OCI-LY7 (cell line): ENCODE results near the gene NLN.

ENCODE experiments used
- EZH2phosphoT487 ChIP-seq: fragments of 200-600 bp; sonication (generic); IDR thresholded peaks from 2 replicates; pipeline ENCODE4 v1.6.1; 2018; ENCODE audit warnings: low read depth, borderline replicate concordance, mild to moderate bottlenecking, mixed run types, antibody characterized with exemption, low read length, moderate library complexity, mixed read lengths
- TF ChIP-seq, protein P1 (sequence below): fragments of 200-600 bp; sonication (generic); conservative IDR thresholded peaks from 2 replicates; pipeline ENCODE4 v1.5.1; 2014; ENCODE audit warnings: mild to moderate bottlenecking, antibody characterized with exemption, low read length, moderate library complexity, mixed read lengths

- TF ChIP-seq, protein P1, sequence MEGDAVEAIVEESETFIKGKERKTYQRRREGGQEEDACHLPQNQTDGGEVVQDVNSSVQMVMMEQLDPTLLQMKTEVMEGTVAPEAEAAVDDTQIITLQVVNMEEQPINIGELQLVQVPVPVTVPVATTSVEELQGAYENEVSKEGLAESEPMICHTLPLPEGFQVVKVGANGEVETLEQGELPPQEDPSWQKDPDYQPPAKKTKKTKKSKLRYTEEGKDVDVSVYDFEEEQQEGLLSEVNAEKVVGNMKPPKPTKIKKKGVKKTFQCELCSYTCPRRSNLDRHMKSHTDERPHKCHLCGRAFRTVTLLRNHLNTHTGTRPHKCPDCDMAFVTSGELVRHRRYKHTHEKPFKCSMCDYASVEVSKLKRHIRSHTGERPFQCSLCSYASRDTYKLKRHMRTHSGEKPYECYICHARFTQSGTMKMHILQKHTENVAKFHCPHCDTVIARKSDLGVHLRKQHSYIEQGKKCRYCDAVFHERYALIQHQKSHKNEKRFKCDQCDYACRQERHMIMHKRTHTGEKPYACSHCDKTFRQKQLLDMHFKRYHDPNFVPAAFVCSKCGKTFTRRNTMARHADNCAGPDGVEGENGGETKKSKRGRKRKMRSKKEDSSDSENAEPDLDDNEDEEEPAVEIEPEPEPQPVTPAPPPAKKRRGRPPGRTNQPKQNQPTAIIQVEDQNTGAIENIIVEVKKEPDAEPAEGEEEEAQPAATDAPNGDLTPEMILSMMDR, result no peak
- TF ChIP-seq EZH2phosphoT487, result no peak
Observed at GRCh38 chr5:65721720-65722574, at the start of gene NLN, which contains the start of gene SGTB.
